A673 (cell line): Measurements from ENCODE around the gene CPOX. TPM values are rescaled to one million over a fixed set of nuclear protein-coding genes. Genes with fewer than 3 reads are reported as not detected.

Experiments
- BruUV-seq: library from RNA; stranded (reverse); fragments of 400-500 nt; replicated peaks from 2 replicates; lab custom pipeline; 2021; lab: Mats Ljungman, UMichigan
- CTCF ChIA-PET: fragments of 300-600 bp; sonication (Branson Sonifier 250); formaldehyde crosslinking; loops from one replicate; lab custom pipeline; 2022; ENCODE audit warnings: antibody characterized with exemption; lab: Charles Lee
- POLR2A ChIA-PET: fragments of 300-600 bp; sonication (Branson Sonifier 250); formaldehyde crosslinking; loops from one replicate; lab custom pipeline; 2022; ENCODE audit warnings: antibody characterized with exemption; ENCODE audit not compliant: low non-redundant PET; lab: Charles Lee
- DNase-seq: peaks from one replicate; pipeline ENCODE4 v3.0.0-alpha.2; 2015; ENCODE audit warnings: low spot score
- H3K27ac ChIP-seq: fragments of 200-600 bp; sonication (generic); 2 replicates; pipeline ENCODE4 v1.5.1; 2016; ENCODE audit warnings: mixed run types, low read depth, mild to moderate bottlenecking, mixed read lengths, antibody characterized with exemption, low read length; ENCODE audit not compliant: poor library complexity, severe bottlenecking
- H3K27me3 ChIP-seq: fragments of 200-600 bp; sonication (generic); replicated peaks from 2 replicates; pipeline ENCODE4 v1.6.1; 2017; ENCODE audit warnings: mixed run types, low read depth, mild to moderate bottlenecking, mixed read lengths, antibody characterized with exemption, low read length; ENCODE audit not compliant: insufficient read depth, poor library complexity
- H3K36me3 ChIP-seq: fragments of 200-600 bp; sonication (generic); 2 replicates; pipeline ENCODE4 v1.6.1; 2016; ENCODE audit warnings: mixed run types, mild to moderate bottlenecking, mixed read lengths, antibody characterized with exemption, low read length; ENCODE audit not compliant: insufficient read depth, poor library complexity, severe bottlenecking
- H3K4me1 ChIP-seq: fragments of 200-600 bp; sonication (generic); 2 replicates; pipeline ENCODE4 v1.6.1; 2017; ENCODE audit warnings: mixed run types, mild to moderate bottlenecking, mixed read lengths, antibody characterized with exemption, low read length; ENCODE audit not compliant: insufficient read depth, poor library complexity, severe bottlenecking
- H3K4me3 ChIP-seq: fragments of 200-600 bp; sonication (generic); 2 replicates; pipeline ENCODE4 v1.5.1; 2016; ENCODE audit warnings: low read depth, mixed run types, mild to moderate bottlenecking, mixed read lengths, low read length; ENCODE audit not compliant: poor library complexity, severe bottlenecking
- H3K9me3 ChIP-seq: fragments of 200-600 bp; sonication (generic); 2 replicates; pipeline ENCODE4 v1.6.1; 2016; ENCODE audit warnings: mixed run types, low read depth, mild to moderate bottlenecking, mixed read lengths, antibody characterized with exemption, low read length; ENCODE audit not compliant: poor library complexity, severe bottlenecking
- CTCF ChIP-seq: fragments of 300-800, 200-600 bp; sonication (generic); conservative IDR thresholded peaks from 2 replicates; pipeline ENCODE4 v1.5.1; 2017; ENCODE audit warnings: low read depth, mild to moderate bottlenecking, antibody characterized with exemption, low read length, moderate library complexity, mixed read lengths
- EZH2 ChIP-seq: fragments of 200-600 bp; sonication (generic); IDR thresholded peaks from 2 replicates; pipeline ENCODE4 v1.6.1; 2017; ENCODE audit warnings: borderline replicate concordance, low read depth, mild to moderate bottlenecking, mixed read lengths, antibody characterized with exemption, low read length; ENCODE audit not compliant: poor library complexity, severe bottlenecking
- intact Hi-C: fragments of 100-400 bp; cut with micrococcal nuclease; formaldehyde crosslinking; loops from one replicate; pipeline ENCODE4 v1.10.0; 2022; ENCODE audit not compliant: unreplicated experiment
- total RNA-seq: library from RNA; stranded (reverse); gene quantifications from 2 replicates; pipeline ENCODE4 v1.2.3, GENCODE V29; 2021

The CPOX gene
- total RNA-seq, 1 experiment from 2014 or later = 27.7 TPM

- CTCF ChIA-PET = no interaction called here
Observed at GRCh38 chr3:98568402-98568801, 25.0 kb downstream of the CPOX start.

GRCh38 chr3:98567666-98568270, 25.6 kb downstream of the CPOX start:
- DNase-seq = no peak
- BruUV-seq = no TSS peak
- Histone ChIP-seq H3K27me3 (no peaks in the 10 kb centered on the region), H3K36me3 (no peaks in the 10 kb centered on the region), H3K4me1 (no peaks in the 10 kb centered on the region), H3K4me3 (no peak overlapping the region), H3K27ac (no peak overlapping the region), H3K9me3 (no peaks in the 10 kb centered on the region)
- intact Hi-C loops = no loop called here
- ChIA-PET POLR2A (no interaction called here), CTCF (no interaction called here)
- TF ChIP-seq EZH2 = no peak
- TF ChIP-seq CTCF = no peak

More at GRCh38 chr3:98568402-98568801, 25.0 kb downstream of the CPOX start:
- no peak for TF ChIP-seq CTCF
- no peak for TF ChIP-seq EZH2
- no peaks in the 10 kb centered on the region for H3K9me3 ChIP-seq
- POLR2A ChIA-PET = no interaction called here
- no peak overlapping the region for H3K4me3 ChIP-seq
- H3K27ac ChIP-seq = no peak overlapping the region
- no TSS peak for BruUV-seq
- no peaks in the 10 kb centered on the region for H3K4me1 ChIP-seq
- intact Hi-C loops = no loop called here
- DNase-seq = no peak
- H3K27me3 ChIP-seq = no peaks in the 10 kb centered on the region
- H3K36me3 ChIP-seq = no peaks in the 10 kb centered on the region

GRCh38 chr3:98565843-98566242, 27.6 kb downstream of the CPOX start:
- DNase-seq = no peak
- POLR2A ChIA-PET = no interaction called here
- TF ChIP-seq CTCF (no peak), EZH2 (no peak)
- no peaks in the 10 kb centered on the region for H3K9me3 ChIP-seq
- H3K36me3 ChIP-seq = no peaks in the 10 kb centered on the region
- CTCF ChIA-PET = no interaction called here
- no peaks in the 10 kb centered on the region for H3K27me3 ChIP-seq
- no peak overlapping the region for H3K27ac ChIP-seq
- no TSS peak for BruUV-seq
- H3K4me1 ChIP-seq = no peaks in the 10 kb centered on the region
- intact Hi-C loops = no loop called here
- no peak overlapping the region for H3K4me3 ChIP-seq
